Mesenchymal stem cell (in vitro differentiated cells and primary cell): Measurements from ENCODE around the gene NRXN3.
A peak's percentile ranks its signal among the peaks of the same experiment; 100 is the strongest.

Experiments used
- DNase-seq: peaks from one replicate; pipeline ENCODE4 v3.0.0-alpha.2; 2013
- H2AFZ ChIP-seq: one replicate; pipeline ENCODE4 v1.6.1; 2013; ENCODE audit warnings: low read depth, mild to moderate bottlenecking, control low read depth, inconsistent platforms, low read length, moderate library complexity
- H2AK5ac ChIP-seq: 2 replicates; pipeline ENCODE4 v1.6.1; 2013; ENCODE audit warnings: low read length, moderate library complexity, mild to moderate bottlenecking, inconsistent platforms; ENCODE audit not compliant: severe bottlenecking
- H2BK120ac ChIP-seq: one replicate; pipeline ENCODE4 v1.6.1; 2013; ENCODE audit warnings: low read depth, mild to moderate bottlenecking, inconsistent platforms, low read length, moderate library complexity
- H2BK12ac ChIP-seq, 2 experiments: one replicate each; pipeline ENCODE4 v1.6.1; 2013; ENCODE audit warnings: inconsistent platforms in 2 of 2, low read length in 2 of 2, mild to moderate bottlenecking in 2 of 2, moderate library complexity in 2 of 2, control low read depth in 1 of 2
- H2BK15ac ChIP-seq: one replicate; pipeline ENCODE4 v1.6.1; 2013; ENCODE audit warnings: mild to moderate bottlenecking, low read depth, inconsistent platforms; ENCODE audit not compliant: poor library complexity, severe bottlenecking
- H2BK5ac ChIP-seq: 2 replicates; pipeline ENCODE4 v1.6.1; 2013; ENCODE audit warnings: low read depth, mild to moderate bottlenecking, low read length, control low read depth, inconsistent platforms; ENCODE audit not compliant: poor library complexity, severe bottlenecking
- H3K14ac ChIP-seq, 2 experiments: one replicate each; pipeline ENCODE4 v1.6.1; 2013; ENCODE audit warnings: inconsistent platforms in 2 of 2, low read length in 2 of 2, control low read depth in 1 of 2, mild to moderate bottlenecking in 1 of 2, moderate library complexity in 1 of 2
- H3K18ac ChIP-seq, 2 experiments: one replicate each; pipeline ENCODE4 v1.6.1; 2013; ENCODE audit warnings: inconsistent platforms in 2 of 2, low read length in 2 of 2, control low read depth in 1 of 2, low read depth in 1 of 2, mild to moderate bottlenecking in 1 of 2
- H3K23ac ChIP-seq, 2 experiments: one replicate each; pipeline ENCODE4 v1.6.1; 2013; ENCODE audit warnings: inconsistent platforms in 2 of 2, low read length in 2 of 2, mild to moderate bottlenecking in 2 of 2, moderate library complexity in 2 of 2, control low read depth in 1 of 2
- H3K27ac ChIP-seq: 2 replicates; pipeline ENCODE4 v1.5.1; 2013; ENCODE audit warnings: mild to moderate bottlenecking, moderate library complexity, low read length, control low read depth, inconsistent platforms; ENCODE audit not compliant: poor library complexity, severe bottlenecking
- H3K27me3 ChIP-seq, 2 experiments: 2 replicates each; pipeline versions ENCODE4 v1.6.1 to v1.7.0; 2013; ENCODE audit warnings: low read length in 2 of 2, mild to moderate bottlenecking in 2 of 2, moderate library complexity in 2 of 2, control low read depth in 1 of 2, inconsistent platforms in 1 of 2; ENCODE audit not compliant: control insufficient read depth in 1 of 2, insufficient read depth in 1 of 2
- H3K36me3 ChIP-seq, 2 experiments: 2 replicates each; pipeline versions ENCODE4 v1.6.1 to v1.7.0; 2013; ENCODE audit warnings: low read length in 2 of 2, control low read depth in 1 of 2, inconsistent platforms in 1 of 2, low read depth in 1 of 2, mild to moderate bottlenecking in 1 of 2; ENCODE audit not compliant: insufficient read depth in 2 of 2, control insufficient read depth in 1 of 2
- H3K4ac ChIP-seq, 2 experiments: one replicate each; pipeline ENCODE4 v1.6.1; 2013; ENCODE audit warnings: inconsistent platforms in 2 of 2, low read length in 2 of 2, mild to moderate bottlenecking in 2 of 2, moderate library complexity in 2 of 2, control low read depth in 1 of 2, low read depth in 1 of 2
- H3K4me1 ChIP-seq: 2 replicates; pipeline ENCODE4 v1.6.1; 2013; ENCODE audit warnings: low read depth, low read length, control low read depth; ENCODE audit not compliant: control insufficient read depth, insufficient read depth
- H3K4me2 ChIP-seq: 2 replicates; pipeline ENCODE4 v1.6.1; 2013; ENCODE audit warnings: low read length, mild to moderate bottlenecking, inconsistent platforms; ENCODE audit not compliant: poor library complexity, severe bottlenecking
- H3K4me3 ChIP-seq, 2 experiments: 2 replicates each; pipeline versions ENCODE4 v1.5.1 to v1.7.0; 2013; ENCODE audit warnings: low read length in 2 of 2, mild to moderate bottlenecking in 2 of 2, control low read depth in 1 of 2, low read depth in 1 of 2; ENCODE audit not compliant: insufficient read depth in 1 of 2
- H3K79me1 ChIP-seq: replicated peaks from 2 replicates; pipeline ENCODE4 v1.6.1; 2013; ENCODE audit warnings: mild to moderate bottlenecking, control low read depth, low read length, inconsistent platforms; ENCODE audit not compliant: poor library complexity, severe bottlenecking
- H3K9ac ChIP-seq: 2 replicates; pipeline ENCODE4 v1.7.0; 2013; ENCODE audit warnings: mild to moderate bottlenecking, low read length, moderate library complexity
- H3K9me3 ChIP-seq: 2 replicates; pipeline ENCODE4 v1.7.0; 2013; ENCODE audit warnings: mild to moderate bottlenecking, low read length; ENCODE audit not compliant: control insufficient read depth
- H4K8ac ChIP-seq: one replicate; pipeline ENCODE4 v1.6.1; 2013; ENCODE audit warnings: inconsistent platforms, mild to moderate bottlenecking, low read length, moderate library complexity
- H4K91ac ChIP-seq: one replicate; pipeline ENCODE4 v1.6.1; 2013; ENCODE audit warnings: mild to moderate bottlenecking, low read length, inconsistent platforms
- WGBS: methylation state at CpG from one replicate; pipeline ENCODE4 v1.1.7; 2013; ENCODE audit warnings: mixed read lengths; 5-methylcytosine and 5-hydroxymethylcytosine counted together

NRXN3 gene

GRCh38 chr14:79502751-79503148 is 1332.6 kb downstream of the NRXN3 start:
- no CpG with 5 or more reads among the region's 1 CpG for WGBS

DNA sequence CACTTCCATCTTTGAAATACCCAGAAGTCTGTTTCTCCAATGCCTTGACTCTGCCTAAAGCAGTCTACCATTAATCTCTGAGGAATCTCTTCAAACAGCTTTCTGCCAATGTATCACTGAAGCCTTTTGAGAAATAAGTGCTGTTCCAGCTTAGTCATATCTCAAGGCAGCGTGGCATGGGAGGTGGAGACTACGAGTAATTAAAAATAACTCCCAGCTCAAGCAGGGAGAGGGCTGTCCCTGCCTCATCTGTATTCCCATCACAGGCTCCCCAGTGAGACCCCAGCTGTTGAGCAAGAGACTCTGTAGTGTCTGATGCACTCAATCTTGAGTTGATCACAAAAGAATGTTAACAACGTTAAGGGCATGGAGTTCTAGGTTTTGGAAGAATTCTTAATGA is 1340.5 kb downstream of the NRXN3 start:
- Histone ChIP-seq H3K9ac (no peak overlapping the region), H2BK120ac (no peak overlapping the region), H3K4me2 (no peak overlapping the region), H2AK5ac (peak overlapping the region; percentile 93), H3K14ac (no peak overlapping the region), H2BK12ac (no peak overlapping the region), H3K23ac (no peak overlapping the region), H2BK15ac (no peak overlapping the region), H3K18ac (no peak overlapping the region), H3K27me3 (no peaks in the 10 kb centered on the region), H2BK5ac (peak overlapping the region; percentile 3), H3K27ac (peak overlapping the region; percentile 75), H3K36me3 (no peaks in the 10 kb centered on the region), H3K4me1 (peaks cover 6% of the 10 kb centered on the region), H3K9me3 (no peaks in the 10 kb centered on the region), H4K8ac (no peak overlapping the region), H2AFZ (no peak overlapping the region), H3K4ac (no peak overlapping the region), H3K79me1 (no peaks in the 10 kb centered on the region), H4K91ac (no peak overlapping the region), H3K4me3 (no peak overlapping the region)
- WGBS, result 10% methylated on average over 3 of the region's 3 CpGs
- peak; percentile 80 for DNase-seq

More at GRCh38 chr14:79502751-79503148, 1332.6 kb downstream of the NRXN3 start:
- Histone ChIP-seq H3K4me3 (no peak overlapping the region), H3K36me3 (no peaks in the 10 kb centered on the region), H3K4ac (no peak overlapping the region), H3K4me1 (peaks cover 1% of the 10 kb centered on the region), H3K14ac (no peak overlapping the region), H3K18ac (no peak overlapping the region), H2AFZ (no peak overlapping the region), H2AK5ac (no peak overlapping the region), H4K8ac (no peak overlapping the region), H2BK5ac (no peak overlapping the region), H2BK12ac (no peak overlapping the region), H3K9me3 (no peaks in the 10 kb centered on the region), H3K27ac (no peak overlapping the region), H3K4me2 (no peak overlapping the region), H4K91ac (no peak overlapping the region), H3K23ac (no peak overlapping the region), H2BK120ac (no peak overlapping the region), H3K79me1 (no peaks in the 10 kb centered on the region), H3K27me3 (no peaks in the 10 kb centered on the region), H2BK15ac (no peak overlapping the region), H3K9ac (no peak overlapping the region)
- no peak for DNase-seq

- no peak overlapping the region for H2BK12ac ChIP-seq
- H3K4ac ChIP-seq, result no peak overlapping the region
- WGBS, result 44% methylated on average over 1 of the region's 3 CpGs
- H3K4me2 ChIP-seq, result no peak overlapping the region
- H2AK5ac ChIP-seq, result peak overlapping the region; percentile 55
- H2AFZ ChIP-seq, result no peak overlapping the region
- H2BK5ac ChIP-seq, result peak overlapping the region; percentile 3
- H3K79me1 ChIP-seq, result no peaks in the 10 kb centered on the region
- no peaks in the 10 kb centered on the region for H3K36me3 ChIP-seq
- no peak overlapping the region for H3K14ac ChIP-seq
- no peaks in the 10 kb centered on the region for H3K9me3 ChIP-seq
- peaks cover 8% of the 10 kb centered on the region for H3K4me1 ChIP-seq
- DNase-seq, result peak; percentile 57
- H4K8ac ChIP-seq, result no peak overlapping the region
- H3K4me3 ChIP-seq, result no peak overlapping the region
- H2BK120ac ChIP-seq, result no peak overlapping the region
- no peak overlapping the region for H3K23ac ChIP-seq
- no peak overlapping the region for H3K9ac ChIP-seq
- peak overlapping the region; percentile 75 for H3K27ac ChIP-seq
- H4K91ac ChIP-seq, result no peak overlapping the region
- H3K27me3 ChIP-seq, result no peaks in the 10 kb centered on the region
- H2BK15ac ChIP-seq, result no peak overlapping the region
- no peak overlapping the region for H3K18ac ChIP-seq
Measured at GRCh38 chr14:79511146-79511545, 1341.0 kb downstream of the NRXN3 start.

DNA sequence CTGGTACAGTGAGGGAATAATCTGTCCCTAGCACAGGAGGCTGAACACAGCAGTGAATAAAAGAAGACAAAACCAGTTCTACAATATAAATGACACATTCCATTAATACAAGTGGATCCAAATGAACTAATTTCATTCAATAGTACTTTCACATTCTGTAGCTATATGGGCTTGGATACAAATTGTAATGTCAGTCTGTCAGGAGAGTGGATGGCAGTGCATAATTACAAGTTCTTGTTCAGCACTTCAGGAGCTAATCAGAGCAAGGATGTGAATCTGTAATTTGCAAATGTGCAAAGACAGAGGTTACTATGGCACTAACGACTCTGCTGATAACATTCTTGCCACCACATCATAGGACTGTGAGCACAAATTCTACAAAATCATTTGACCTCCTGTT is 1343.3 kb downstream of the NRXN3 start:
- H3K9ac ChIP-seq, result no peak overlapping the region

More for the DNA sequence above, 1343.3 kb downstream of the NRXN3 start:
- Histone ChIP-seq H3K23ac (no peak overlapping the region), H2BK5ac (no peak overlapping the region), H3K79me1 (no peaks in the 10 kb centered on the region), H3K4ac (no peak overlapping the region), H3K9me3 (no peaks in the 10 kb centered on the region), H2AFZ (no peak overlapping the region), H3K27me3 (no peaks in the 10 kb centered on the region), H3K27ac (peak overlapping the region; percentile 43), H4K91ac (no peak overlapping the region), H2BK15ac (no peak overlapping the region), H3K4me2 (no peak overlapping the region), H4K8ac (no peak overlapping the region), H3K4me1 (peaks cover 8% of the 10 kb centered on the region), H3K14ac (no peak overlapping the region), H3K18ac (no peak overlapping the region), H2BK120ac (no peak overlapping the region), H3K36me3 (no peaks in the 10 kb centered on the region), H3K4me3 (no peak overlapping the region), H2BK12ac (no peak overlapping the region), H2AK5ac (peak overlapping the region; percentile 60)
- 86% methylated on average over 1 of the region's 1 CpG for WGBS
- DNase-seq, result no peak
